Stimulated activated CD4-positive, alpha-beta T cell treated with anti-CD3 and anti-CD28 coated beads, TNF-alpha, amount 100 ng/mL, for 1 hour (primary cell): ENCODE results near the gene SMYD1.
"Not testable (repeated sequence)": the region's sequence is repeated elsewhere in the genome, so short reads cannot be mapped to it uniquely, and the experiment has no call there.

ENCODE experiments used
- DNase-seq, 3 donors: peaks; one replicate each; pipeline ENCODE4 v3.0.0-alpha.2; 2020; ENCODE audit warnings: low read depth in 3 of 3, low spot score in 1 of 3

SMYD1 gene

GRCh38 chr2:88067598-88067997 lies at the start of gene SMYD1:
Gene SMYD1, plus strand, starts transcription at chr2:88067825. Its CDS starts 40 bp downstream, at chr2:88067865.
- DNase-seq: no peak

GRCh38 chr2:88018077-88018805 lies 49.4 kb upstream of the SMYD1 start:
- DNase-seq: not testable (repeated sequence)

GRCh38 chr2:88018909-88019308 lies 48.7 kb upstream of the SMYD1 start:
- no peak for DNase-seq

- DNase-seq: no peak
Measured at GRCh38 chr2:88019985-88020384, 47.6 kb upstream of the SMYD1 start.

- DNase-seq: no peak
Measured at GRCh38 chr2:88022669-88022921, 45.0 kb upstream of the SMYD1 start.

GRCh38 chr2:88024509-88024908 lies 43.1 kb upstream of the SMYD1 start:
- no peak for DNase-seq

- DNase-seq: no peak
Measured at GRCh38 chr2:88027697-88028389, 39.8 kb upstream of the SMYD1 start.

- DNase-seq: no peak
Measured at GRCh38 chr2:88028931-88029330, 38.7 kb upstream of the SMYD1 start.

- no peak for DNase-seq
Measured at GRCh38 chr2:88032070-88032702, 35.4 kb upstream of the SMYD1 start.

- DNase-seq: no peak
Measured at GRCh38 chr2:88036182-88036581, 31.4 kb upstream of the SMYD1 start.

GRCh38 chr2:88036606-88037005 lies 31.0 kb upstream of the SMYD1 start:
- DNase-seq: no peak

GRCh38 chr2:88038263-88039105 lies 29.1 kb upstream of the SMYD1 start:
- DNase-seq: no peak

- DNase-seq: no peak
Measured at GRCh38 chr2:88042476-88042875, 25.1 kb upstream of the SMYD1 start.

- DNase-seq: not testable (repeated sequence)
Measured at GRCh38 chr2:88045561-88045960, 22.1 kb upstream of the SMYD1 start.

GRCh38 chr2:88048541-88048940 lies 19.1 kb upstream of the SMYD1 start:
- no peak for DNase-seq

- DNase-seq: no peak
Measured at GRCh38 chr2:88049622-88050021, 18.0 kb upstream of the SMYD1 start.

GRCh38 chr2:88051792-88052191 lies 15.8 kb upstream of the SMYD1 start:
- DNase-seq: no peak

GRCh38 chr2:88053296-88053695 lies 14.3 kb upstream of the SMYD1 start:
- DNase-seq: no peak

- no peak for DNase-seq
Measured at GRCh38 chr2:88053934-88054781, 13.5 kb upstream of the SMYD1 start.

- DNase-seq: no peak
Measured at GRCh38 chr2:88054782-88055370, 12.7 kb upstream of the SMYD1 start.
